Pancreas (tissue), 10 donors: ENCODE data around the gene CAT. TPM values are rescaled to one million over a fixed set of nuclear protein-coding genes. Genes with fewer than 3 reads are reported as not detected.
A peak's percentile ranks its signal among the peaks of the same experiment; 100 is the strongest.

ENCODE experiments used
- ATAC-seq, 4 donors: fragments of 200-7000 bp; cut with Tn5 transposase; one replicate each; pipeline versions ENCODE4 v1.8.0 to v1.9.1; 2020; ENCODE audit warnings: mild to moderate bottlenecking in 4 of 4, moderate library complexity in 4 of 4
- DNase-seq, 6 donors: peaks; one replicate each; pipeline ENCODE4 v3.0.0-alpha.2; 2020
- FAIRE-seq: peaks from 2 replicates; lab custom pipeline; 2012; peaks lifted over from hg19 to GRCh38; lab: Jason Lieb, UNC
- H3K27ac ChIP-seq, 4 donors: fragments of 200-600 bp; sonication (generic); 1 replicate in 3 of 4; 2 replicates in 1 of 4; pipeline versions ENCODE4 v1.5.0 to v1.8.0; 2020
- H3K27me3 ChIP-seq, 4 donors: fragments of 200-600 bp; one replicate each; pipeline ENCODE4 v1.8.0; 2021
- H3K36me3 ChIP-seq, 3 donors: fragments of 200-600 bp; sonication (generic) in 1 of 3; one replicate each; pipeline versions ENCODE4 v1.5.0 to v1.8.0; 2020 to 2021
- H3K4me1 ChIP-seq, 3 donors: fragments of 200-600 bp; one replicate each; pipeline ENCODE4 v1.8.0; 2021
- H3K4me3 ChIP-seq, 4 donors: fragments of 200-600 bp; sonication (generic) in 2 of 4; one replicate each; pipeline versions ENCODE4 v1.5.0 to v1.8.0; 2020 to 2021
- H3K9me3 ChIP-seq, 4 donors: fragments of 200-600 bp; one replicate each; pipeline ENCODE4 v1.8.0; 2021
- CTCF ChIP-seq, 4 donors: fragments of 200-600 bp; sonication (generic) in 3 of 4; IDR thresholded peaks; one replicate each; pipeline versions ENCODE4 v1.5.0 to v1.8.0; 2021; ENCODE audit warnings: antibody characterized with exemption in 4 of 4
- WGBS, 2 donors: extraction: QIAGEN DNeasy Blood & Tissue Kit; methylation state at CpG; one replicate each; pipeline ENCODE4 v1.1.7; 2013; 5-methylcytosine and 5-hydroxymethylcytosine counted together
- intact Hi-C, 3 donors: fragments of 100-400 bp; cut with DNase I; formaldehyde crosslinking; loops; one replicate each; pipeline versions ENCODE4 v1.11.1 to v1.14.2; 2022
- polyA plus RNA-seq, 2 donors: library from polyadenylated mRNA; stranded (reverse); fragments of 200-250 nt; gene quantifications; one replicate each; pipeline ENCODE4 v1.2.3, GENCODE V29; 2013
- total RNA-seq, 6 donors: library from RNA; stranded (reverse); fragmentation: NEBNext Ultra II Directional in 4 of 6; extraction: Animal tissue kit (Norgen Biotek cat#: 25700) in 4 of 6; gene quantifications; one replicate each; pipeline versions ENCODE4 v1.2.1 to v1.2.4, GENCODE V29; 2021 to 2023
- donor health status: healthy with polysubstance abuse.
- donor health status: DM: no; HTN: no; CAD: no; lungs with moderate emphysema.
- donor health status: DM: no; HTN: no; CAD: no.
- donor health status: control.
- donor health status: control.
- donor health status: Bipolar disorder and iron deficiency.
- donor health status: DM: yes; HTN: yes; CAD: no.
- donor health status: DM: no; HTN: no; CAD: no.
- donor health status: DM: no; HTN: no; CAD: no.
- donor health status: DM: yes; HTN: yes; CAD: no.

Gene CAT
- total and polyA plus RNA-seq, 8 donors: 26.6 to 53.5 (median 46.2) TPM

- Histone ChIP-seq H3K36me3 (no peaks in the 10 kb centered on the region), H3K9me3 (no peaks in the 10 kb centered on the region), H3K27ac (no peak overlapping the region), H3K4me3 (no peak overlapping the region), H3K27me3 (no peaks in the 10 kb centered on the region), H3K4me1 (no peaks in the 10 kb centered on the region)
- intact Hi-C loops: no loop called here
- WGBS, 2 donors: 36 to 39% methylated on average over 2 of the region's 2 CpGs
- TF ChIP-seq CTCF (IDR thresholded peaks at IDR 0.05): no peak
- DNase-seq (peak in 1 of 6 donors; percentile 14), ATAC-seq (no peak), FAIRE-seq (no peak)
These were observed 31.5 kb upstream of the CAT start for GRCh38 chr11:34407121-34407813.

- no peak for DNase-seq
- TF ChIP-seq CTCF (IDR thresholded peaks at IDR 0.05): no peak
- Histone ChIP-seq H3K36me3 (no peaks in the 10 kb centered on the region), H3K9me3 (no peaks in the 10 kb centered on the region), H3K27me3 (no peaks in the 10 kb centered on the region), H3K4me3 (no peak overlapping the region), H3K4me1 (no peaks in the 10 kb centered on the region), H3K27ac (no peak overlapping the region)
- 54 to 76% methylated on average over 2 of the region's 2 CpGs for WGBS, 2 donors
- FAIRE-seq: no peak
- no peak for ATAC-seq
- intact Hi-C loops: no loop called here
These were observed 30.1 kb upstream of the CAT start for GRCh38 chr11:34408580-34409172.

- intact Hi-C loops: no loop called here
- Histone ChIP-seq H3K4me1 (peaks cover 5 to 11% (median 9%) of the 10 kb centered on the region in 3 donors), H3K36me3 (no peaks in the 10 kb centered on the region), H3K27ac (no peak overlapping the region), H3K27me3 (no peaks in the 10 kb centered on the region), H3K9me3 (no peaks in the 10 kb centered on the region), H3K4me3 (no peak overlapping the region)
- 66 to 100% methylated on average over 3 of the region's 3 CpGs for WGBS, 2 donors
- ATAC-seq (no peak), FAIRE-seq (no peak), DNase-seq (no peak)
- TF ChIP-seq CTCF (IDR thresholded peaks at IDR 0.05): no peak
These were observed 27.6 kb upstream of the CAT start for GRCh38 chr11:34411111-34411510.

GRCh38 chr11:34411791-34412190, 26.9 kb upstream of the CAT start:
- DNase-seq (no peak), FAIRE-seq (no peak)
- WGBS, 2 donors: 86 to 98% methylated on average over 2 of the region's 2 CpGs

More at GRCh38 chr11:34411791-34412190, 26.9 kb upstream of the CAT start:
- intact Hi-C loops: no loop called here
- Histone ChIP-seq H3K4me1 (peaks cover 5 to 11% (median 9%) of the 10 kb centered on the region in 3 donors), H3K36me3 (no peaks in the 10 kb centered on the region), H3K4me3 (no peak overlapping the region), H3K27me3 (no peaks in the 10 kb centered on the region), H3K9me3 (no peaks in the 10 kb centered on the region), H3K27ac (no peak overlapping the region)
- ATAC-seq: no peak
- no peak for TF ChIP-seq CTCF (IDR thresholded peaks at IDR 0.05)
